Measurements from ENCODE around the gene TREX2. TPM values are rescaled to one million over a fixed set of nuclear protein-coding genes. Genes with fewer than 3 reads are reported as not detected.

The TREX2 gene
- polyA plus RNA-seq, 1 donor from 2014 or later: 0.84 TPM

- Mint-ChIP-seq H3K4me1 (peaks cover 6 to 12% (median 9%) of the 10 kb centered on the region in 3 donors), H3K36me3 (peaks cover 2% of the 10 kb centered on the region), H3K9me3 (no peaks in the 10 kb centered on the region), H3K4me3 (peak overlapping the region in 1 of 4 donors; percentile 61), H3K27me3 (peaks cover 6% of the 10 kb centered on the region), H3K27ac (no peak overlapping the region)
Observed at GRCh38 chrX:153414856-153415510, 30.9 kb downstream of the TREX2 start.

GRCh38 chrX:153413731-153414130, 32.1 kb downstream of the TREX2 start:
- H3K4me1 Mint-ChIP-seq: peaks cover 6 to 12% (median 9%) of the 10 kb centered on the region in 3 donors
- H3K27ac Mint-ChIP-seq: no peak overlapping the region
- peaks cover 6% of the 10 kb centered on the region for H3K27me3 Mint-ChIP-seq
- peak overlapping the region in 1 of 4 donors; percentile 31 for H3K4me3 Mint-ChIP-seq
- H3K36me3 Mint-ChIP-seq: peaks cover 2% of the 10 kb centered on the region
- no peaks in the 10 kb centered on the region for H3K9me3 Mint-ChIP-seq

- peaks cover 6 to 12% (median 9%) of the 10 kb centered on the region in 3 donors for H3K4me1 Mint-ChIP-seq
- peaks cover 2% of the 10 kb centered on the region for H3K36me3 Mint-ChIP-seq
- no peak overlapping the region for H3K27ac Mint-ChIP-seq
- H3K27me3 Mint-ChIP-seq: peaks cover 5% of the 10 kb centered on the region
- peak overlapping the region in 2 of 4 donors; percentile 77 to 89 for H3K4me3 Mint-ChIP-seq
- H3K9me3 Mint-ChIP-seq: no peaks in the 10 kb centered on the region
Observed at GRCh38 chrX:153412746-153413720, 32.8 kb downstream of the TREX2 start.

- peaks cover 5% of the 10 kb centered on the region for H3K27me3 Mint-ChIP-seq
- peaks cover 6 to 12% (median 9%) of the 10 kb centered on the region in 3 donors for H3K4me1 Mint-ChIP-seq
- H3K4me3 Mint-ChIP-seq: peak overlapping the region; percentile 71 to 89 (median 80)
- H3K36me3 Mint-ChIP-seq: no peaks in the 10 kb centered on the region
- H3K27ac Mint-ChIP-seq: peak overlapping the region in 1 of 3 donors; percentile 82
- no peaks in the 10 kb centered on the region for H3K9me3 Mint-ChIP-seq
Observed at GRCh38 chrX:153411988-153412574, 33.8 kb downstream of the TREX2 start.

- H3K27ac Mint-ChIP-seq: peak within 1 kb of the TSS in 1 of 3 donors; percentile 83
- H3K36me3 Mint-ChIP-seq: no peaks in the 10 kb centered on the region
- no peaks in the 10 kb centered on the region for H3K9me3 Mint-ChIP-seq
- peaks cover 3% of the 10 kb centered on the region for H3K27me3 Mint-ChIP-seq
- peak within 1 kb of the TSS; percentile 71 to 89 (median 82) for H3K4me3 Mint-ChIP-seq
- peaks cover 7 to 12% (median 9%) of the 10 kb centered on the region in 3 donors for H3K4me1 Mint-ChIP-seq
Observed at GRCh38 chrX:153411255-153411987, 34.4 kb downstream of the TREX2 start, which contains the start of gene ZFP92. Gene ZFP92 (plus strand): TSS chrX:153411472. CDS start chrX:153418323, 6,851 bp downstream.

- Mint-ChIP-seq H3K27ac (peak overlapping the region in 1 of 3 donors; percentile 83), H3K4me3 (peak overlapping the region; percentile 42 to 88 (median 68)), H3K9me3 (no peaks in the 10 kb centered on the region), H3K4me1 (peaks cover 7 to 12% (median 9%) of the 10 kb centered on the region in 3 donors), H3K27me3 (peaks cover 3% of the 10 kb centered on the region), H3K36me3 (no peaks in the 10 kb centered on the region)
Observed at GRCh38 chrX:153410888-153411254, 35.0 kb downstream of the TREX2 start.

GRCh38 chrX:153410373-153410772, 35.5 kb downstream of the TREX2 start:
- Mint-ChIP-seq H3K36me3 (no peaks in the 10 kb centered on the region), H3K4me3 (no peak overlapping the region), H3K27me3 (peaks cover 3% of the 10 kb centered on the region), H3K9me3 (no peaks in the 10 kb centered on the region), H3K4me1 (peaks cover 7 to 12% (median 9%) of the 10 kb centered on the region in 3 donors), H3K27ac (no peak overlapping the region)

GRCh38 chrX:153409414-153410101, 36.3 kb downstream of the TREX2 start:
- Mint-ChIP-seq H3K36me3 (no peaks in the 10 kb centered on the region), H3K27ac (no peak overlapping the region), H3K27me3 (peaks cover 3% of the 10 kb centered on the region), H3K4me1 (peaks cover 7 to 12% (median 9%) of the 10 kb centered on the region in 3 donors), H3K9me3 (no peaks in the 10 kb centered on the region), H3K4me3 (no peak overlapping the region)

- Mint-ChIP-seq H3K4me1 (peaks cover 7 to 12% (median 9%) of the 10 kb centered on the region in 3 donors), H3K4me3 (no peak overlapping the region), H3K27me3 (peaks cover 3% of the 10 kb centered on the region), H3K27ac (no peak overlapping the region), H3K36me3 (no peaks in the 10 kb centered on the region), H3K9me3 (no peaks in the 10 kb centered on the region)
Observed at GRCh38 chrX:153408871-153409351, 36.9 kb downstream of the TREX2 start.

- no peaks in the 10 kb centered on the region for H3K36me3 Mint-ChIP-seq
- no peak overlapping the region for H3K4me3 Mint-ChIP-seq
- peaks cover 7 to 12% (median 7%) of the 10 kb centered on the region in 3 donors for H3K4me1 Mint-ChIP-seq
- H3K27ac Mint-ChIP-seq: no peak overlapping the region
- H3K9me3 Mint-ChIP-seq: no peaks in the 10 kb centered on the region
- peaks cover 3% of the 10 kb centered on the region for H3K27me3 Mint-ChIP-seq
Observed at GRCh38 chrX:153408221-153408721, 37.6 kb downstream of the TREX2 start.

- no peaks in the 10 kb centered on the region for H3K36me3 Mint-ChIP-seq
- no peak overlapping the region for H3K4me3 Mint-ChIP-seq
- H3K9me3 Mint-ChIP-seq: no peaks in the 10 kb centered on the region
- H3K27ac Mint-ChIP-seq: no peak overlapping the region
- peaks cover 7 to 12% (median 7%) of the 10 kb centered on the region in 3 donors for H3K4me1 Mint-ChIP-seq
- H3K27me3 Mint-ChIP-seq: peaks cover 3% of the 10 kb centered on the region
Observed at GRCh38 chrX:153407736-153408135, 38.1 kb downstream of the TREX2 start.

- no peak overlapping the region for H3K27ac Mint-ChIP-seq
- no peaks in the 10 kb centered on the region for H3K36me3 Mint-ChIP-seq
- H3K27me3 Mint-ChIP-seq: no peaks in the 10 kb centered on the region
- no peak overlapping the region for H3K4me3 Mint-ChIP-seq
- no peaks in the 10 kb centered on the region for H3K9me3 Mint-ChIP-seq
- H3K4me1 Mint-ChIP-seq: peaks cover 1 to 7% (median 6%) of the 10 kb centered on the region in 3 donors
Observed at GRCh38 chrX:153406903-153407302, 39.0 kb downstream of the TREX2 start.

GRCh38 chrX:153406011-153406410, 39.8 kb downstream of the TREX2 start:
- peaks cover 0 to 6% (median 4%) of the 10 kb centered on the region in 3 donors for H3K4me1 Mint-ChIP-seq
- no peaks in the 10 kb centered on the region for H3K27me3 Mint-ChIP-seq

More at GRCh38 chrX:153406011-153406410, 39.8 kb downstream of the TREX2 start:
- Mint-ChIP-seq H3K27ac (no peak overlapping the region), H3K9me3 (no peaks in the 10 kb centered on the region), H3K36me3 (no peaks in the 10 kb centered on the region), H3K4me3 (no peak overlapping the region)

Measured in IgD-negative memory B cell (primary cell).